Astrocyte of the cerebellum (primary cell): ENCODE results near the gene TEN1.

Experiments used
- DNase-seq: peaks from one replicate; pipeline ENCODE4 v3.0.0-alpha.2; 2011; ENCODE audit warnings: low read depth
- H3K4me3 ChIP-seq: 2 replicates; pipeline ENCODE4 v1.5.1; 2011; ENCODE audit warnings: mild to moderate bottlenecking, low read depth, low read length, moderate library complexity
- in situ Hi-C: cut with HindIII; loops from 2 replicates; pipeline ENCODE4 v1.10.0; 2017; ENCODE audit warnings: low sequenced_read_pairs
- TF ChIP-seq, protein P1 (sequence below): IDR thresholded peaks from 2 replicates; pipeline ENCODE4 v1.5.1; 2012; ENCODE audit warnings: low read length, low read depth, moderate library complexity, mild to moderate bottlenecking; ENCODE audit errors: missing control alignments

The TEN1 gene, protein sequence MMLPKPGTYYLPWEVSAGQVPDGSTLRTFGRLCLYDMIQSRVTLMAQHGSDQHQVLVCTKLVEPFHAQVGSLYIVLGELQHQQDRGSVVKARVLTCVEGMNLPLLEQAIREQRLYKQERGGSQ

DNA sequence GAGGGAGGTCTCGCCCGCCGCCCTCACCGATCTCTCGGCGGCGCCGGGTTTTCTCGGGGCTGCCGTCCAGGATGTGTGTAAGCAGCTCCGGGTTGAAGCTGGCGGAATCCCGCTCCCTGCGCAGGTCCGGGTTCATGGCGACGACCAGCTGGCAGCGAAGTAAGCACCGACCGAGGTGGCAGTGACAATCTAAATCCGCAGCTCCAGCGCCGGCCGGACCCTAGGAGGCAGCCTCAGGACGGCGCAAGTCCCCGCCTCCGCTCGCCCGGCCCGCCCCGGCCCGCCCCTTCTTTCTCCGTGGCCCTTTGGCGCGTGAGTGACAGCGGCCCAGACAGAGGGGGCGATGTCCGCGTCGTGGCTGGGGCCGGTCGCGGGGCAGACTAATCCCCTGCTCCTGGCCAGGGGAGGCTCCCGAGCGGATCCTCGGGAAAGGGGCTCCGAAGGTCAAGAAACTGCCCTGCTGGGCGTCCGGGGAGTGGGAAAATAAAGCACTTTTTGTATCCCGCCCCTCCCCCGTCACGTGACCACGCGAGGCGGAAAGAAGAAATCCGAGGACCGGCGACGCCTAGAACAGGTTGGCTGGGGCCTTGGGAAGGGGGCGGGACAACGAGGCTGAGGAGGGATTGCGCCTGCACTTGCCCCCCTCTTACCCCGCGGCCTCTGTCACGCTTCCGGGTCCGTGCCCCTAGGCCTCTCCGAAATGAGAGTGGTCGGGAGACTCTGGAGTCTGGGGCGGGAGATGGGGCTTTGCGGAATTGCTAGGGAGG is at the start of gene TEN1, which contains the start of gene ACOX1:
TSS of gene TEN1 (plus strand) at position 303 of the 767 bp plus-strand sequence. CDS start 6,953 bp downstream, outside the sequence.
TSS of gene ACOX1 (minus strand) at position 229 of the 767 bp plus-strand sequence. CDS start at position 136, 93 bp downstream.
- peak within 1 kb of the TSS; percentile 83 for H3K4me3 ChIP-seq
- in situ Hi-C loops, result no loop called here
- peak; percentile 90 for DNase-seq
- TF ChIP-seq, protein P1, sequence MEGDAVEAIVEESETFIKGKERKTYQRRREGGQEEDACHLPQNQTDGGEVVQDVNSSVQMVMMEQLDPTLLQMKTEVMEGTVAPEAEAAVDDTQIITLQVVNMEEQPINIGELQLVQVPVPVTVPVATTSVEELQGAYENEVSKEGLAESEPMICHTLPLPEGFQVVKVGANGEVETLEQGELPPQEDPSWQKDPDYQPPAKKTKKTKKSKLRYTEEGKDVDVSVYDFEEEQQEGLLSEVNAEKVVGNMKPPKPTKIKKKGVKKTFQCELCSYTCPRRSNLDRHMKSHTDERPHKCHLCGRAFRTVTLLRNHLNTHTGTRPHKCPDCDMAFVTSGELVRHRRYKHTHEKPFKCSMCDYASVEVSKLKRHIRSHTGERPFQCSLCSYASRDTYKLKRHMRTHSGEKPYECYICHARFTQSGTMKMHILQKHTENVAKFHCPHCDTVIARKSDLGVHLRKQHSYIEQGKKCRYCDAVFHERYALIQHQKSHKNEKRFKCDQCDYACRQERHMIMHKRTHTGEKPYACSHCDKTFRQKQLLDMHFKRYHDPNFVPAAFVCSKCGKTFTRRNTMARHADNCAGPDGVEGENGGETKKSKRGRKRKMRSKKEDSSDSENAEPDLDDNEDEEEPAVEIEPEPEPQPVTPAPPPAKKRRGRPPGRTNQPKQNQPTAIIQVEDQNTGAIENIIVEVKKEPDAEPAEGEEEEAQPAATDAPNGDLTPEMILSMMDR, result no peak

DNA sequence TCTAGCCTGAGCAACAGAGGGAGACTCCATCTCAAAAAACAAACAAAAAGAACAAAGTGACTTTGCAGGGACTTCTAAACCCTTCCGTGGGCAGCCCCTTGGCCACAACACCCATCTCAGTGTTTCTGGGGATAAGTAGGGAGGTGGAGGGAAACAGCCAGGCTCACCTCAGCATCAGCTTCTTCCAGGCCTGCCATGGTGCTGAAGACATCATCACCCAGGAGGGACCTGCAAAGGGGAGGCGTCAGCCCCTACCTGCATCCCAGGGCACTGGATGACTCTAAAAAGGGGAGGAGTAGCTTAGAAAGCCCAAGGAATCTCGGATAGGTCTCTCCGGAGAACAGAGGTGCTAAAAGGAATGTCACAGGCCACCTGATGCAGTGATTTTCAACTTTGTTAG is 48.0 kb upstream of the TEN1 start:
- TF ChIP-seq, protein P1, result no peak
- no peak overlapping the region for H3K4me3 ChIP-seq
- DNase-seq, result no peak
- in situ Hi-C loops, result no loop called here

DNA sequence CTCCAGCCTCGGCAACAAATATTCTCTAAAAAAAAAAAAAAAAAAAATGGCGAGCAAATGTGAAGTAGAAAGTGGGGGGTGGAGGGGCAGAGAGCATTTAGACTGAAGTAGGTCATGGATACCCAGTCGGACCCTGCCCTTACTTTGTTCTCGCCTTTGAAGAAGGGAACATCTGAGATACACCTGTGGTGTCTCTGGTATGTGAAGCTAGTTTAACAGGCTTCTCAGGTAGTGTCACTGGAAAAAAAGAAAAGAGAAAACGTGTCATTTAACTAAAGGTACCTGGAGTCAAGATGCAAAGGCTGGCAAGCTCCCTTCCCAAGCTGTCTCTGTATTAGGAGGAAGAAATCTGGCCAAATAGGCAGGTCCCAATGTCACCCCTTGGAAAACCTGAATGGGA is 46.2 kb upstream of the TEN1 start:
- no peak overlapping the region for H3K4me3 ChIP-seq
- in situ Hi-C loops, result no loop called here
- DNase-seq, result no peak
- TF ChIP-seq, protein P1, result no peak

DNA sequence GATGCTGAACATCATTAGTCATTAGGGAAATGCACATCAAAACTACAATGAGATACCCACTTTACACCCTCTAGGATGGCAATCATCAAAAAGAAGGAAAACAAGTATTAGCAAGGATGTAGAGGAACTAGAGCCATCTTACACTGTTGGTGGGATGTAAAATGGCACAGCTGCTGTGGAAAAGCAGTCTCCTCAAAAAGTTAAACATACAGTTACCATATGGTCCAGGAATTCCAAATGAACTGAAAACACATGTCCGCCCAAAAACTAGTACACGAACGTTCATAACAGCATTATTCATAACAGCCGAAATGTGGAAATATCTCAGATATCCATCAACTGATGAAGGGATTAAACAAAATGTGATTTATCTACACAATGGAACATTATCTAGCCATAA is 45.2 kb upstream of the TEN1 start:
- TF ChIP-seq, protein P1, result no peak
- no peak overlapping the region for H3K4me3 ChIP-seq
- in situ Hi-C loops, result no loop called here
- DNase-seq, result no peak

DNA sequence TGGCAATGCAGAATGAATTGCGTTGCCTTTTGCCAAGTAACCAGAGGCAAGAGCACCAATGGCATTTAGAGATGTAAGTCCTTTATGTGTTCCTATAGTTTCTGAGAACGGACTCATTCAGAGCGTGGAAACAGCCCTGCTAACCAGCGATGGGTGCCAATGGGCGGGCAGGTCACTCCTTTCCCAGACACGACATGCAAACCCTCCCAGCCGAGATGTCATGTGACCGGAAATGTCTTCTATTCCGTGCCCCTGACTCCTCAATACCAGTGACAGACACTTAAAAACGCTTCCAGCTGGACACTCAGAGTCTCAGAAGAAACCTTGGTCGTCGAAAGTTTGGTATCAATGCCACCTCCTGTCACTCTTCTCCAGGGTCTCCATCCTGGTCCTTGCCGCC is 41.4 kb upstream of the TEN1 start:
- DNase-seq, result no peak
- TF ChIP-seq, protein P1, result no peak
- no peak overlapping the region for H3K4me3 ChIP-seq
- in situ Hi-C loops, result no loop called here

DNA sequence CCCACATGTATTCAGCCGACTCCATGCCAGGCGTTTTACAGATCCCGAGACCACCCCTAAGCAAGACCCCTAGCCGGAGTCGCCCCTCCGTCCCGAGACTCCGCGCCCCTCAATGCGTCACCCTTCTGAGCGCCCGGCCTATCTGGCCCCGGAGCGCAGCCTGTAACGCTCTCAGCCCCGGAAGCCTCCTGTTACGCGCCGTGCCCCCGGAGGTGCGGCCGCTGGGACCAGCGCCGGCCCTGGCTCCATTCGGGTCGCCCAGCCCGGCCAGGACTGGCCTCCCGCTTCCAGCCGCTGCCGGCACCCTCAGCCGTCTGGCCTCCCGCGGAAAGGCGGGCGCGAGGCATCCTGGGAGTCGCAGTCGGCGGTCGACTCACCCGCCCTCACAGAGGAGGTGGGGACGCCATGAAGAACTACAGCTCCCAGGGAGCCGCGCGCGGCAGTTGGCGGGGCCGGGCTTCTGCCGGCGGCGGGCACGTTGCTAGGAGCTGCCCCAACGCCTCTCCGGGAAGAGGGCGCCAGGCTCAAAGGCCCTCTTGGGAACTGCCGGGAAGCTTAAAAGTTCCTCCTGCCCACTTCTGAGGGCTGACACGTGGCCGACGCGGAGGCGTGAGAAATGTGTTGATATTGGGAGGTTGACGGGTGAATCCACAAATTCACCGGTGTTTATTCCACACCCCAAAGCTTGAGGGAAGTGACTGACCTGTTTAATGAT is 38.2 kb upstream of the TEN1 start, which contains the start of gene FBF1:
TSS of gene FBF1 (minus strand) at position 316 of the 715 bp plus-strand sequence. CDS start 2,893 bp downstream, outside the sequence.
- TF ChIP-seq, protein P1, result no peak
- in situ Hi-C loops, result no loop called here
- H3K4me3 ChIP-seq, result peak within 1 kb of the TSS; percentile 76
- peak; percentile 64 for DNase-seq
